Stimulated activated CD4-positive, alpha-beta T cell treated with anti-CD3 and anti-CD28 coated beads, Interleukin-2, amount 100 ng/mL, for 4 hours (primary cell): Measurements from ENCODE around the gene OSBPL2.

Experiments used
- DNase-seq: peaks from one replicate; pipeline ENCODE4 v3.0.0-alpha.2; 2020; ENCODE audit warnings: low read depth

OSBPL2 gene

GRCh38 chr20:62237801-62238568 lies at the start of gene OSBPL2:
TSS of gene OSBPL2 (plus strand) at chr20:62238521. CDS start at chr20:62256185, 17,664 bp downstream.
- DNase-seq = peak; percentile 100

DNA sequence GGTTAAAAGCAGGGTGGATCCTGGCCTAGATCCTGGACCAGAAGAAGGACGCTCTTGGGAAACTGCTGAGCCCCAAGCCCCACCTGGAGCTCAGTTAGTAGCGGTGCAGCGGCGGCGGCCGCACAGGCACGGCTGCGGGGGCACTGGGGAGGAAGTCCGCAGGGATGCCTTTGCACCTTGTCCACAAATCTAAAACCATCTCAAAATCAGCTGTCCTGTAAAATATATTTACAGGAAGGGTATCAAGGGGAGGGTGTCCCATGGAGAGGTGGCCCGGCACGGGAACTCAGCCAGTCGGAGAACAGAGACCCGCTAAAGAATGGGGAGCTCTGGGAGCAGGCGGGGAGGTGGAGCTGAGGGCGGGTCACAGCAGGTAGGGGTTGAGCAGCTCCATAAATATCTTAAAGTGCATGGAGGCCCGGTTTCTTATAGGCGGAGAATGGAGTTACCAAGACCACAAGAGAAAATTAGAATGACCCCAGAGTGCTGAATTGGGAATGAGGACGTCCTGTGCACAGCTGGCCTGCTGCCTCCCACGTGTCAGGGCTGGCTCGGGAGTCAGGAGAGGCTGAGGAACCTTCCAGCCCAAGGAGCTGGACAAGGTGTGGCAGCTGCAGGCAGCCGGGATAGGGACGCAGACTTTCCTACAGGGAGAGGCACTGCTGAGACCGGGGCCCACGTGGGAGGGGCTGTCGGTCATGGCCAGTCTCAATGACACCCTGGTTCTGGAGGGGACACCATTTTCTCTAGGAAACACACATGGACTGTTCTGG lies 47.5 kb upstream of the OSBPL2 start:
- DNase-seq = no peak

DNA sequence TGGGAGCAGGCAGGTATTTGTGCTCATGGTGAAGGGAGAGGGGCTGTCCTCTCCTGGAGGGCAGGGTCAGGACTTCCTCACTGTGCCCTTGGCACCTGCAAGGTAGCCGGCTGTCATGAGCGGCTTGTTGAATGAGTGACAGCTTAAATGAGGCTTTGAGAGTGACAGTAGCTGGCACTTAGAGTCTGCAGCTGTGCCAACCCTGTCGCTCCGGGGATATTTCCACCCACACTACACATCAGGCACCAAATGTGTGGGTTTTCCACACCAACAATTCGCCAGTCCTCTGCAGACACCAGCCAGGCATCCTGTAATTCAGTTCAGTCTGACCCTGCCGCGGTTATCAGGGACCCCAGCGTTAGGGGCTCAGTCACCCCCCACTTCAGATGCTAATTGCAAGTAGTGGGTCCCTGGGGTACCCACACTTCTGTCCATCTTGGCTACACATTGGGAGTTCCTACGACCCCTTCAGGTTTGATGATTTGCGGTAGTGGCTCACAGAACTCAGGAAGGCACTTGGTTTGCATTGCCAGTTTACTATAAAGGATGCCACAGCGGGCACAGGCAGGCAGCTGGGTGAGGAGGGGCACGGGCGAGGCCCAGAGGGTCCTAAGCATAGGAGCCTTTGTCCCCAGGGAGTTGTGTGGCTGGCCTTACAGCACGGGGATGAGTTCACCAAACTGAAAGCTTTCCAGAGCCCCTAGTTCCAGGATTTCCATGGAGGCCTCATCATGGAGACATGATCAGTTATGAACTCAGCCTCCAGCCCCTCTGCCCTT lies 46.4 kb upstream of the OSBPL2 start:
- no peak for DNase-seq

DNA sequence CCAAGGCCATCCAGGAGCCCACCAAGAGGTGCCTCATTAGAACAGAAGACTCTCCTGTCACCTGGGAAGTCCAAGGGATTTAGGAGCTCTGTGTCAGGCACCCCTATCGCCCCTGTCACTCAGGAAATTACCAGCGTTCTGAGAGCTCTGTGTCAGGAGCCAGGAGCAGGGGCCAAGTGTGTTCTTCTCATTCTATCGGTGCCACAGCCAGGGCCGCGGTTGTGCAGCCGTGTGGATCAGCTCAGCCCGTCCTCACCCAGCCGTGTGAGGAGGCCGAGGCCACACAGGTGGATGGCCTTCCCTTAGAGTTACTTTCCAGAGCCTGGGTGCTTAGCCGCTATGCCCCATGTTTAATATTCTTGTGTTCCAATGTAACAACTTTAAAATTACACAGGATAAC lies 45.7 kb upstream of the OSBPL2 start:
- DNase-seq = no peak

DNA sequence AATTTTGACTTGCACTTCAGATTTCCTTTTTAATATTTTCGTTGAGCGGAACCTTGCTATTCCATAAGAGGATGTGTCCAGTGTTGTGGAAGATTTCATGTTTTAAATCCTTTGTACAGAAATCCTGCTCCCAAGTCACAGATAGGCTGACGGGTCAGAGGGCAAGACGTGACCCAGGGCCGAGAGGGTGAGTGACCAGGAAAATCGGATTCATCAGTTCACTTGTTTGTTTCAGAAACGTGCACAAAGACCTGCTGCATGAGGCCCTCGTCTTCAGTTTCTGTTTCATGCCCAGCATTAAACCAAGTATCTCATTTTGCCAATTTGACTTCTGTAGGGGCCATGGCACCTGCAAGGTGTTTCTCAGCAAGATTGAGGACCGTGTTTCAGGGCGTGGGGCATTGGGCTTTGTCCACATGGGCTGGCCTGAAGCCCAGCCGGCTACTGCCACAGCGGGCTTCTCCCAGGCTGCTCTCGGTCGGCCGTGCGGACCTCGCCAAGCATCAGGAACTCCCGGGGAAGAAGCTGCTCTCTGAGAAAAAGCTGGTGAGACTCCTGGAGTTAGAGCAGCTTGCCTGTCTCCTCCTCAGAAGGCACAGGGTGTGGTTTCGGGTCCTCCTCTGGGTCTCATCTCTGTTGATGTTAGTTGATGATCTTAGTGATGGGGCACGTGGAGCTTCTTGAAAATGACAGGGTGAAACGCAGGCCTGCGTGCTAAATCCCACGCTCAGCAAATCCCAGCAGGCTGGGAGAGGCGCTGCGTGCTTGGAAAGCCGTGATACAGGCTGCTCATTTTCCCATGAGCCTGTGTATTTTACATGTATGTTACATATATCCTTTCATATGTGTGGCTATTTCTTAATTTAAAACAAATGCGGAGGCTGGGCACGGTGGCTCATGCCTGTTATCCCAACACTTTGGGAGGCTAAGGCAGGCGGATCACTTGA lies 45.0 kb upstream of the OSBPL2 start:
- DNase-seq = no peak

DNA sequence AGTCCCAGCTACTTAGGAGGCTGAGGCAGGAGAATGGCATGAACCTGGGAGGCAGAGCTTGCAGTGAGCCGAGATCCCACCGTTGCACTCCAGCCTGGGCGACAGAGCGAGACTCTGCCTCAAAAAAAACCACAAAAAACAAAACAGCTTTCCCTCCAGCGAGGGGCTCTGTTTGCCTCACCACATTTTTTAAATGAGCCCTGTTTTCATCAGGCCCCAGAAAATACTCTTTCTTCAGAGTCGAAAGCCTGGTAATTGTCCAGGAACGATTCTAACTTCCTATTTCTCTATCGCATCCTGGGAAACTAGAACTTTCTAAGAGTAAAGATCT lies 43.3 kb upstream of the OSBPL2 start:
- no peak for DNase-seq

DNA sequence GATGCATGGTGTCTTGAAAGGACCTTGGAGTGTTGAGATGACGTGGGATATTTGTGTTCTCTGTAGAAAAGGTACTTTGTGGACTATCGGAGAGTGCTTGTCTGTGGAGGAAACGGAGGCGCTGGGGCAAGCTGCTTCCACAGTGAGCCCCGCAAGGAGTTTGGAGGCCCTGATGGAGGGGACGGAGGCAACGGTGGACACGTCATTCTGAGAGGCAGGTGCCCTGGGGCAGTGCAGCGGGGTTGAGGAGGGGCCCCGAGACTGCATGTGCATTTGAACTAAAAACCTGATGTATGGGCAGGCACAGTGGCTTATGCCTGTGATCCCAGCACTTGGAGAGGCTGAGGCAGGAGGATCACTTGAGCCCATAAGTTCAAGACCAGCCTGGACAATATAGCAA lies 42.6 kb upstream of the OSBPL2 start:
- no peak for DNase-seq

DNA sequence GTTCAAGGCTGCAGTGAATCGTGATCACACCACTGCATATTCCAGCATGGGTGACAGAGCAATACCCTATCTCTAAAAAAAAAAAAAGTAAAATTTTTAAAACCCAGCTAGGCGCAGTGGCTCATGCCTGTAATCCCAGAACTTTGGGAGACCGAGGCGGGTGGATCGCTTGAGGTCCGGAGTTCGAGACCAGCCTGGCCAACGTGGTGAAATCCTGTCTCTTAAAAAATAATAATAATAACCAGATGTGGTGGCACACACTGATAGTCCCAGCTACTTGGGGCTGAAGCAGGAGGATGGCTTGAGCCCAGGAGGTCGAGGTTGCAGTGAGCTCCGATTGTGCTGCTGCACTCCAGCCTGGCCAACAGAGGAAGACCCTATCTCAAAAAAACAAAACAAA lies 42.0 kb upstream of the OSBPL2 start:
- DNase-seq = no peak

GRCh38 chr20:62197311-62197710 lies 41.0 kb upstream of the OSBPL2 start:
- no peak for DNase-seq

GRCh38 chr20:62197801-62198200 lies 40.5 kb upstream of the OSBPL2 start:
- no peak for DNase-seq

- no peak for DNase-seq
These were observed 39.8 kb upstream of the OSBPL2 start for GRCh38 chr20:62198496-62198895.

DNA sequence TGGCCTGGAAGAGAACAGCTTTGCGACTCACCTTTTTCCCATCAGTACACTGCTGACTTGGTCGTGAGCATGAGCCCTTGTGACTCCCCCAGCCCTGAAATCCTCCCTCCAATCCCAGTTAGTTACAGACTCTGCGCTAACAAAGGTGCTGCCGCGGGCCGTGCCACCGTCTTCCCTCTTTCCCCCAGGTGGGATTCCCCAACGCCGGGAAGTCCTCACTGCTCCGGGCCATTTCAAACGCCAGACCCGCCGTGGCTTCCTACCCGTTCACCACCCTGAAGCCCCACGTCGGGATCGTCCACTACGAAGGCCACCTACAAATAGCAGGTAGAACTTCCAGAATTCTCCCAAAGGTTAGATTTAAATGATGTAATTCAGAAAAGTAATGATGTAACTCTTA lies 39.4 kb upstream of the OSBPL2 start:
- DNase-seq = no peak

DNA sequence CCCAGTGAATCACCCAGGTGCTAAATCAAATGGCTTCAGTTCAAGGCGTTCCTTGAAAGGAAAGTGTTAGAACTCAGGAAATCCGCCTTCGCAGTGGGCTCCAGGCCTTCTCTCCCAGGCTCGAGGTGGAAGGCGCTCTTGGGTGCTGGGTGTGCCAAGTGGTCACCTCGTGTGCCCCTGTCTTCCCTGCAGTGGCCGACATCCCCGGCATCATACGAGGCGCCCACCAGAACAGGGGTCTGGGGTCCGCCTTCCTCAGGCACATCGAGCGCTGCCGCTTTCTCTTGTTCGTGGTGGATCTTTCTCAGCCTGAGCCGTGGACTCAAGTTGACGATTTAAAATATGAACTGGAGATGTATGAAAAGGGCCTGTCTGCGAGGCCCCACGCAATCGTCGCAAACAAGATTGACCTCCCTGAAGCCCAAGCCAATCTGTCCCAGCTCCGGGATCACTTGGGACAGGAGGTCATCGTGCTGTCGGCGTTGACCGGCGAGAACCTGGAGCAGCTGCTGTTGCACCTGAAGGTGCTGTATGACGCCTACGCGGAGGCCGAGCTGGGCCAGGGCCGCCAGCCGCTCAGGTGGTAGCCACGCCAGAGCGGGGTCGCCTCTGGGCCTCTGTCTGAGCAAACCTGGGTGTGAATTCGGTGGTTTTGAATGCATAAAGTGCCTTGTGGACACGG lies 37.7 kb upstream of the OSBPL2 start:
- no peak for DNase-seq

DNA sequence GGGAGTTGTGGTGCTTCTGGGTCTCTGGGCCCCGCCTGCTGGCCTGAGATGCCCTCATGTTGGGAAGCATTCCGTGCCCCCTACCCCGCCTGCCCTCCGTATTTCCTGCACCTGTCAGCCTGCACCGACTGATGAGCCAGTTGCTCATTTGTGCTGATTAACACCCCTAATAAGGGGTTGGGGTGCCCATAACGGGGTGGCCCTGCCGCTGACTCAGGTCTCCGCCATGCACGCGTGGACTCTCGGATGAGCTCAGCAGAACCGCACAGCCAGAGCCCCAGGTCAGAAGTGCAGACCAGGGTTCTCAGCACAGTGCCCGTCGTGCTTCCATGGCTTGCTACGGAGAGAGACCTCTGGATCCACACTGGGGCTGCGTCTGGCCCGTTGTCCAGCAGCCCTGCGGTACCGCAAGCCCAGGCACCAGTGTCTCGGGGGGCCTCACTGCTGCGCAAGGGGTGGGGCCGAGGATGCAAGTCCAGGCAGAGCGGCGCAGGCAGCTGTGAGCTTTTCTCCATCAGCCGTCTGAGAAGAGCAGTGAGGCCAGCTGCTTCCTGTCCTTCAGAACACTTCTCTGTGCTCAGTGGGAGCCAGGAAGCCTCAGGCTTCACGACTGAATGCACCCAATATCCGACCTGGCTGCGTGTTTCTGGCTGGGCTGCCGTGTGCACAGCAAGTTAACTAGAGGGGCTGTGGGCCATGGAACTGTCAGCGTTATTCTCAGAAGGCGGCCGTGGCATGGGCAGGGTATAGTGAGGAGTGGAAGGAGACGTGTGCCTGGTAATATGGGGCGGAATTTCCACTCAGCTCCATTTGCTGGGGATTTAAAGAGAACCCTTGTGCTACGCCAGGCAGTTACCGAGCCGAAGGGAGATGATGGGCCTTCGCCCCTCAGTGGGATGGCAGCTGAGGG lies 36.9 kb upstream of the OSBPL2 start:
- no peak for DNase-seq

DNA sequence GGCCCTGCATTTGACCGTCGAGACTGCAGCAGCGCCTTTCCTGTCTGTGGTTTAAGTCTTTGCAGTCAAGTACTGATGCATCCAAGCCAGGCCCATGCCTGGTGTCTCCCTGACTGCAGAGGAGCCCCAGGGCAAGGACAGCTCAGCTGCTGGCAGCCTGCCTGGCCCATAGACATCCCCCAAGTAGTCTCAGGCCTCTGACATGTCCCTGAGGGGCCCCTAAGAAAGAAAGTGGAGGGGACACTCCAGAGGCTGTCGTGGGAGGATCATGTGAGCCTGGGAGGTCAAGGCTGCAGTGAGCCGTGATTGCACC lies 36.3 kb upstream of the OSBPL2 start:
- DNase-seq = no peak

GRCh38 chr20:62202676-62203377 lies 35.5 kb upstream of the OSBPL2 start:
- DNase-seq = no peak

GRCh38 chr20:62203378-62204030 lies 34.8 kb upstream of the OSBPL2 start:
- no peak for DNase-seq

DNA sequence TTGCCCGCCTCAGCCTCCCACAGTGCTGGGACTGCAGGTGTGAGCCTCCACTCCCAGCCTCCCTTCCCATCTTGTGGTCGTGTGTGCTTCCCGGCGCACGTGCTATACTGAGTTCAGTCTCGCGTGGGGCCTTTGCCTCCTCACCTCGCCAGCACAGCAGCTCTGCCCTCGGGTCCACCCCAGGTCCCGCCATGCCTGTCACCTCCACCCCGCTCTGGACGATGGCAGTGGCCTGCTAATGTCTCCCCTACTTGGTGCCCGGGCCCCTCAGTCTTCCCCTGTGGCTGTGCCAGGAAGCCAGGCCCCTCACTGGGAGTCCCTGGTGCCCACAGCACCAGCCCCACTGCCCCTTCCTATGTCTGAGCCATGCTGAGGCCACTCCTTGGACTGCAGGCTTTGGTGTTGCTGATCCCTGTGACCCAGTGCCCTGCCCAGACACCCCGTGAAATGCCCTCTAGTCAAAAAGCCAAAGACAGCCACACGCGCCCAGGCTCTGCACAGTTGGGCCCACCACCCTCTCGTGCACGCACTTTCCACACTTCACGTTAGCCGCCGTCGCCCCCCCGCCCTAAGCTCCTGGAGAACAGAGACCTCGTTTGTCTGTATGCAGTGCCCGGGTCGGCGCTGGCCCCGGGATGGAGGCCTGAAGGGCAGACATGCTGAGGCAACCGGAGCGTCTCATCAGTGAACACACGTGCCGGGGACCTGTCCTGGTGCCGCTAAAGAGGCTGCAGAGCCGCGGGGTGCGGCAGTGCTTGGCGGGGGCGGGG lies 32.5 kb upstream of the OSBPL2 start:
- no peak for DNase-seq
